Calu3 (cell line): ENCODE data around the gene RARA. TPM values are rescaled to one million over a fixed set of nuclear protein-coding genes. Genes with fewer than 3 reads are reported as not detected.

ENCODE experiments used
- BruUV-seq: library from RNA; stranded (reverse); fragments of 400-500 nt; replicated peaks from 2 replicates; lab custom pipeline; 2021; lab: Mats Ljungman, UMichigan
- CTCF ChIA-PET: fragments of 300-600 bp; sonication (Branson Sonifier 250); formaldehyde crosslinking; loops from one replicate; lab custom pipeline; 2022; ENCODE audit warnings: antibody characterized with exemption; lab: Charles Lee
- DNase-seq: peaks from one replicate; pipeline ENCODE4 v3.0.0; 2022
- H3K27ac Mint-ChIP-seq: one replicate; pipeline ENCODE4 v1.8.0; 2022; ENCODE audit warnings: mixed read lengths; ENCODE audit not compliant: unreplicated experiment
- H3K27me3 Mint-ChIP-seq: one replicate; pipeline ENCODE4 v1.8.0; 2022; ENCODE audit warnings: mixed read lengths; ENCODE audit not compliant: unreplicated experiment
- H3K36me3 Mint-ChIP-seq: one replicate; pipeline ENCODE4 v1.8.0; 2022; ENCODE audit warnings: mild to moderate bottlenecking, moderate library complexity, mixed read lengths; ENCODE audit not compliant: insufficient read depth, unreplicated experiment
- H3K4me1 Mint-ChIP-seq: one replicate; pipeline ENCODE4 v1.8.0; 2022; ENCODE audit warnings: mild to moderate bottlenecking, low read depth, mixed read lengths; ENCODE audit not compliant: unreplicated experiment
- H3K4me3 Mint-ChIP-seq: one replicate; pipeline ENCODE4 v1.8.0; 2022; ENCODE audit warnings: mild to moderate bottlenecking, low read depth, moderate library complexity, mixed read lengths; ENCODE audit not compliant: unreplicated experiment
- H3K9me3 Mint-ChIP-seq: one replicate; pipeline ENCODE4 v1.8.0; 2022; ENCODE audit warnings: low read depth, mixed read lengths; ENCODE audit not compliant: unreplicated experiment
- CTCF ChIP-seq: fragments of 200-600 bp; IDR thresholded peaks from one replicate; pipeline ENCODE4 v1.8.0; 2022; ENCODE audit warnings: antibody characterized with exemption; ENCODE audit not compliant: unreplicated experiment
- intact Hi-C: fragments of 100-400 bp; cut with micrococcal nuclease; formaldehyde crosslinking; loops from one replicate; pipeline ENCODE4 v1.10.0; 2022; ENCODE audit not compliant: unreplicated experiment
- total RNA-seq: library from RNA; stranded (reverse); gene quantifications from 2 replicates; pipeline ENCODE4 v1.2.3, GENCODE V29; 2022

The RARA gene
- total RNA-seq, 1 experiment from 2014 or later, result 150 TPM

- DNase-seq, result peak; percentile 93
- CTCF ChIA-PET, result interaction anchor here (0.5 to 36.5 kb wide), 17 partner anchors 10 to 502 kb away, joined by 3 to 1520 read pairs (median 4); partner anchors contain the start of genes CASC3, GJD3, RARA and WIPF2
- no peak for TF ChIP-seq CTCF
- peaks cover 74% of the 10 kb centered on the region for H3K36me3 Mint-ChIP-seq
- BruUV-seq, result no TSS peak
- H3K27me3 Mint-ChIP-seq, result no peaks in the 10 kb centered on the region
- no peaks in the 10 kb centered on the region for H3K9me3 Mint-ChIP-seq
- intact Hi-C loops, result no loop called here
- H3K27ac Mint-ChIP-seq, result peak overlapping the region; percentile 86
- H3K4me1 Mint-ChIP-seq, result peaks cover 90% of the 10 kb centered on the region
- peak overlapping the region; percentile 33 for H3K4me3 Mint-ChIP-seq
Observed at GRCh38 chr17:40322358-40323315, 13.7 kb downstream of the RARA start.

- no peaks in the 10 kb centered on the region for H3K27me3 Mint-ChIP-seq
- CTCF ChIA-PET, result interaction anchor here (0.5 to 36.5 kb wide), 15 partner anchors 11 to 603 kb away, joined by 3 to 1520 read pairs (median 4); partner anchors contain the start of genes CASC3, GJD3, RARA and WIPF2
- intact Hi-C loops, result no loop called here
- peaks cover 95% of the 10 kb centered on the region for H3K4me1 Mint-ChIP-seq
- H3K9me3 Mint-ChIP-seq, result no peaks in the 10 kb centered on the region
- DNase-seq, result no peak
- peaks cover 63% of the 10 kb centered on the region for H3K36me3 Mint-ChIP-seq
- peak overlapping the region; percentile 33 for H3K4me3 Mint-ChIP-seq
- H3K27ac Mint-ChIP-seq, result peak overlapping the region; percentile 86
- BruUV-seq, result no TSS peak
- no peak for TF ChIP-seq CTCF
Observed at GRCh38 chr17:40323391-40324381, 14.7 kb downstream of the RARA start.

- H3K27ac Mint-ChIP-seq, result peak overlapping the region; percentile 8
- no peaks in the 10 kb centered on the region for H3K27me3 Mint-ChIP-seq
- no peaks in the 10 kb centered on the region for H3K9me3 Mint-ChIP-seq
- intact Hi-C loops, result no loop called here
- no peak overlapping the region for H3K4me3 Mint-ChIP-seq
- no TSS peak for BruUV-seq
- H3K4me1 Mint-ChIP-seq, result peaks cover 91% of the 10 kb centered on the region
- CTCF ChIA-PET, result interaction anchor here (0.6 to 36.5 kb wide), 8 partner anchors 13 to 701 kb away, joined by 3 to 1520 read pairs (median 6); partner anchors contain the start of genes GJD3, MSL1 and RARA
- no peak for TF ChIP-seq CTCF
- no peak for DNase-seq
- peaks cover 46% of the 10 kb centered on the region for H3K36me3 Mint-ChIP-seq
Observed at GRCh38 chr17:40325156-40326013, 16.4 kb downstream of the RARA start.
